ENCODE measurements around the gene GALNT2.

Gene GALNT2

GRCh38 chr1:230140221-230141020 is 73.4 kb downstream of the GALNT2 start:
- H3K4me3 ChIP-seq (ENCODE audit: low read length): peak overlapping the region; percentile 30
- H3K36me3 ChIP-seq (ENCODE audit: insufficient read depth, low read length): no peaks in the 10 kb centered on the region
- no peaks in the 10 kb centered on the region for H3K9me3 ChIP-seq (replicated peaks; ENCODE audit: low read length)
- no peaks in the 10 kb centered on the region for H3K27me3 ChIP-seq (ENCODE audit: control insufficient read depth, insufficient read depth, low read length)
- H3K4me2 ChIP-seq (ENCODE audit: low read length): peak overlapping the region; percentile 71
- peaks cover 30% of the 10 kb centered on the region for H3K4me1 ChIP-seq (ENCODE audit: control insufficient read depth, insufficient read depth, low read length)
- H3K9ac ChIP-seq (ENCODE audit: low read depth, low read length): peak overlapping the region; percentile 70

GRCh38 chr1:230141021-230141648 is 74.1 kb downstream of the GALNT2 start:
- peak overlapping the region; percentile 30 for H3K4me3 ChIP-seq (ENCODE audit: low read length)
- H3K9ac ChIP-seq (ENCODE audit: low read depth, low read length): peak overlapping the region; percentile 70
- H3K36me3 ChIP-seq (ENCODE audit: insufficient read depth, low read length): no peaks in the 10 kb centered on the region
- H3K4me2 ChIP-seq (ENCODE audit: low read length): peak overlapping the region; percentile 71
- peaks cover 30% of the 10 kb centered on the region for H3K4me1 ChIP-seq (ENCODE audit: control insufficient read depth, insufficient read depth, low read length)
- no peaks in the 10 kb centered on the region for H3K27me3 ChIP-seq (ENCODE audit: control insufficient read depth, insufficient read depth, low read length)
- no peaks in the 10 kb centered on the region for H3K9me3 ChIP-seq (replicated peaks; ENCODE audit: low read length)

- no peaks in the 10 kb centered on the region for H3K27me3 ChIP-seq (ENCODE audit: control insufficient read depth, insufficient read depth, low read length)
- no peaks in the 10 kb centered on the region for H3K36me3 ChIP-seq (ENCODE audit: insufficient read depth, low read length)
- H3K9ac ChIP-seq (ENCODE audit: low read depth, low read length): no peak overlapping the region
- no peak overlapping the region for H3K4me2 ChIP-seq (ENCODE audit: low read length)
- H3K4me1 ChIP-seq (ENCODE audit: control insufficient read depth, insufficient read depth, low read length): peaks cover 30% of the 10 kb centered on the region
- no peaks in the 10 kb centered on the region for H3K9me3 ChIP-seq (replicated peaks; ENCODE audit: low read length)
- no peak overlapping the region for H3K4me3 ChIP-seq (ENCODE audit: low read length)
Observed at GRCh38 chr1:230141797-230142607, 75.0 kb downstream of the GALNT2 start.

GRCh38 chr1:230142608-230143210 is 75.7 kb downstream of the GALNT2 start:
- Histone ChIP-seq H3K9ac (ENCODE audit: low read depth, low read length) (no peak overlapping the region), H3K4me2 (ENCODE audit: low read length) (no peak overlapping the region), H3K4me3 (ENCODE audit: low read length) (no peak overlapping the region), H3K4me1 (ENCODE audit: control insufficient read depth, insufficient read depth, low read length) (peaks cover 30% of the 10 kb centered on the region), H3K9me3 (replicated peaks; ENCODE audit: low read length) (no peaks in the 10 kb centered on the region), H3K27me3 (ENCODE audit: control insufficient read depth, insufficient read depth, low read length) (no peaks in the 10 kb centered on the region), H3K36me3 (ENCODE audit: insufficient read depth, low read length) (no peaks in the 10 kb centered on the region)

GRCh38 chr1:230143534-230143933 is 76.5 kb downstream of the GALNT2 start:
- Histone ChIP-seq H3K27me3 (ENCODE audit: control insufficient read depth, insufficient read depth, low read length) (no peaks in the 10 kb centered on the region), H3K4me2 (ENCODE audit: low read length) (no peak overlapping the region), H3K4me1 (ENCODE audit: control insufficient read depth, insufficient read depth, low read length) (peaks cover 30% of the 10 kb centered on the region), H3K9me3 (replicated peaks; ENCODE audit: low read length) (no peaks in the 10 kb centered on the region), H3K36me3 (ENCODE audit: insufficient read depth, low read length) (no peaks in the 10 kb centered on the region), H3K4me3 (ENCODE audit: low read length) (no peak overlapping the region), H3K9ac (ENCODE audit: low read depth, low read length) (no peak overlapping the region)

GRCh38 chr1:230144010-230144614 is 77.1 kb downstream of the GALNT2 start:
- H3K4me3 ChIP-seq (ENCODE audit: low read length): no peak overlapping the region
- no peak overlapping the region for H3K4me2 ChIP-seq (ENCODE audit: low read length)
- no peak overlapping the region for H3K9ac ChIP-seq (ENCODE audit: low read depth, low read length)
- no peaks in the 10 kb centered on the region for H3K27me3 ChIP-seq (ENCODE audit: control insufficient read depth, insufficient read depth, low read length)
- H3K4me1 ChIP-seq (ENCODE audit: control insufficient read depth, insufficient read depth, low read length): peaks cover 29% of the 10 kb centered on the region
- no peaks in the 10 kb centered on the region for H3K36me3 ChIP-seq (ENCODE audit: insufficient read depth, low read length)
- H3K9me3 ChIP-seq (replicated peaks; ENCODE audit: low read length): no peaks in the 10 kb centered on the region

GRCh38 chr1:230144758-230145504 is 77.9 kb downstream of the GALNT2 start:
- peaks cover 21% of the 10 kb centered on the region for H3K4me1 ChIP-seq (ENCODE audit: control insufficient read depth, insufficient read depth, low read length)
- H3K4me2 ChIP-seq (ENCODE audit: low read length): no peak overlapping the region
- no peaks in the 10 kb centered on the region for H3K27me3 ChIP-seq (ENCODE audit: control insufficient read depth, insufficient read depth, low read length)
- no peak overlapping the region for H3K9ac ChIP-seq (ENCODE audit: low read depth, low read length)
- no peaks in the 10 kb centered on the region for H3K36me3 ChIP-seq (ENCODE audit: insufficient read depth, low read length)
- H3K4me3 ChIP-seq (ENCODE audit: low read length): no peak overlapping the region
- H3K9me3 ChIP-seq (replicated peaks; ENCODE audit: low read length): no peaks in the 10 kb centered on the region

GRCh38 chr1:230145505-230145899 is 78.5 kb downstream of the GALNT2 start:
- Histone ChIP-seq H3K9ac (ENCODE audit: low read depth, low read length) (no peak overlapping the region), H3K36me3 (ENCODE audit: insufficient read depth, low read length) (no peaks in the 10 kb centered on the region), H3K9me3 (replicated peaks; ENCODE audit: low read length) (no peaks in the 10 kb centered on the region), H3K4me1 (ENCODE audit: control insufficient read depth, insufficient read depth, low read length) (peaks cover 16% of the 10 kb centered on the region), H3K4me3 (ENCODE audit: low read length) (no peak overlapping the region), H3K4me2 (ENCODE audit: low read length) (no peak overlapping the region), H3K27me3 (ENCODE audit: control insufficient read depth, insufficient read depth, low read length) (no peaks in the 10 kb centered on the region)

- no peaks in the 10 kb centered on the region for H3K36me3 ChIP-seq (ENCODE audit: insufficient read depth, low read length)
- no peaks in the 10 kb centered on the region for H3K27me3 ChIP-seq (ENCODE audit: control insufficient read depth, insufficient read depth, low read length)
- no peaks in the 10 kb centered on the region for H3K9me3 ChIP-seq (replicated peaks; ENCODE audit: low read length)
- H3K9ac ChIP-seq (ENCODE audit: low read depth, low read length): no peak overlapping the region
- no peak overlapping the region for H3K4me2 ChIP-seq (ENCODE audit: low read length)
- H3K4me1 ChIP-seq (ENCODE audit: control insufficient read depth, insufficient read depth, low read length): peaks cover 10% of the 10 kb centered on the region
- H3K4me3 ChIP-seq (ENCODE audit: low read length): no peak overlapping the region
Observed at GRCh38 chr1:230145953-230146476, 79.0 kb downstream of the GALNT2 start.

GRCh38 chr1:230146709-230147108 is 79.7 kb downstream of the GALNT2 start:
- no peaks in the 10 kb centered on the region for H3K36me3 ChIP-seq (ENCODE audit: insufficient read depth, low read length)
- H3K9ac ChIP-seq (ENCODE audit: low read depth, low read length): no peak overlapping the region
- no peak overlapping the region for H3K4me2 ChIP-seq (ENCODE audit: low read length)
- no peaks in the 10 kb centered on the region for H3K9me3 ChIP-seq (replicated peaks; ENCODE audit: low read length)
- H3K4me3 ChIP-seq (ENCODE audit: low read length): no peak overlapping the region
- H3K4me1 ChIP-seq (ENCODE audit: control insufficient read depth, insufficient read depth, low read length): peaks cover 4% of the 10 kb centered on the region
- H3K27me3 ChIP-seq (ENCODE audit: control insufficient read depth, insufficient read depth, low read length): no peaks in the 10 kb centered on the region

All from skeletal muscle satellite cell (primary cell).